Glutamatergic neuron (in vitro differentiated cells): ENCODE data around the gene SIRT7. TPM values are rescaled to one million over a fixed set of nuclear protein-coding genes. Genes with fewer than 3 reads are reported as not detected.

Source experiments
- DNase-seq: peaks from one replicate; pipeline ENCODE4 v3.0.0; 2022
- H3K27ac Mint-ChIP-seq: one replicate; pipeline ENCODE4 v1.8.0; 2020; ENCODE audit warnings: mild to moderate bottlenecking, mixed read lengths, inconsistent platforms; ENCODE audit not compliant: unreplicated experiment
- H3K27me3 Mint-ChIP-seq: one replicate; pipeline ENCODE4 v1.8.0; 2020; ENCODE audit warnings: mild to moderate bottlenecking, moderate library complexity, mixed read lengths, inconsistent platforms; ENCODE audit not compliant: unreplicated experiment
- H3K36me3 Mint-ChIP-seq: one replicate; pipeline ENCODE4 v1.8.0; 2020; ENCODE audit warnings: mild to moderate bottlenecking, mixed read lengths, inconsistent platforms; ENCODE audit not compliant: unreplicated experiment
- H3K4me1 Mint-ChIP-seq: one replicate; pipeline ENCODE4 v1.8.0; 2020; ENCODE audit warnings: mild to moderate bottlenecking, low read depth, mixed read lengths, inconsistent platforms; ENCODE audit not compliant: unreplicated experiment
- H3K4me3 Mint-ChIP-seq: one replicate; pipeline ENCODE4 v1.8.0; 2020; ENCODE audit warnings: mild to moderate bottlenecking, mixed read lengths, inconsistent platforms; ENCODE audit not compliant: unreplicated experiment
- H3K9me3 Mint-ChIP-seq: one replicate; pipeline ENCODE4 v1.8.0; 2020; ENCODE audit warnings: mild to moderate bottlenecking, moderate library complexity, mixed read lengths, inconsistent platforms; ENCODE audit not compliant: unreplicated experiment
- CTCF ChIP-seq: fragments of 200-600 bp; sonication (generic); IDR thresholded peaks from one replicate; pipeline ENCODE4 v1.5.0; 2021; ENCODE audit not compliant: partially characterized antibody, unreplicated experiment
- total RNA-seq: library from RNA; stranded (reverse); fragmentation: NEBNext Ultra II Directional; extraction: Animal tissue kit (Norgen Biotek cat#: 25700); gene quantifications from one replicate; pipeline ENCODE4 v1.2.1, GENCODE V29; 2021; ENCODE audit not compliant: unreplicated experiment

Gene SIRT7
- total RNA-seq, 1 donor from 2014 or later: 38.7 TPM

GRCh38 chr17:81888988-81889595 is 28.9 kb downstream of the SIRT7 start:
- no peaks in the 10 kb centered on the region for H3K4me1 Mint-ChIP-seq
- no peaks in the 10 kb centered on the region for H3K36me3 Mint-ChIP-seq
- no peak overlapping the region for H3K27ac Mint-ChIP-seq
- peaks cover 2% of the 10 kb centered on the region for H3K9me3 Mint-ChIP-seq
- no peak overlapping the region for H3K4me3 Mint-ChIP-seq
- no peak for DNase-seq
- peaks cover 7% of the 10 kb centered on the region for H3K27me3 Mint-ChIP-seq
- TF ChIP-seq CTCF: no peak

GRCh38 chr17:81888105-81888987 is 29.6 kb downstream of the SIRT7 start:
- H3K9me3 Mint-ChIP-seq: peaks cover 2% of the 10 kb centered on the region
- H3K27me3 Mint-ChIP-seq: peaks cover 7% of the 10 kb centered on the region
- no peak for DNase-seq
- H3K27ac Mint-ChIP-seq: no peak overlapping the region
- peak overlapping the region; percentile 15 for H3K4me3 Mint-ChIP-seq
- no peak for TF ChIP-seq CTCF
- H3K4me1 Mint-ChIP-seq: no peaks in the 10 kb centered on the region
- H3K36me3 Mint-ChIP-seq: no peaks in the 10 kb centered on the region

DNA sequence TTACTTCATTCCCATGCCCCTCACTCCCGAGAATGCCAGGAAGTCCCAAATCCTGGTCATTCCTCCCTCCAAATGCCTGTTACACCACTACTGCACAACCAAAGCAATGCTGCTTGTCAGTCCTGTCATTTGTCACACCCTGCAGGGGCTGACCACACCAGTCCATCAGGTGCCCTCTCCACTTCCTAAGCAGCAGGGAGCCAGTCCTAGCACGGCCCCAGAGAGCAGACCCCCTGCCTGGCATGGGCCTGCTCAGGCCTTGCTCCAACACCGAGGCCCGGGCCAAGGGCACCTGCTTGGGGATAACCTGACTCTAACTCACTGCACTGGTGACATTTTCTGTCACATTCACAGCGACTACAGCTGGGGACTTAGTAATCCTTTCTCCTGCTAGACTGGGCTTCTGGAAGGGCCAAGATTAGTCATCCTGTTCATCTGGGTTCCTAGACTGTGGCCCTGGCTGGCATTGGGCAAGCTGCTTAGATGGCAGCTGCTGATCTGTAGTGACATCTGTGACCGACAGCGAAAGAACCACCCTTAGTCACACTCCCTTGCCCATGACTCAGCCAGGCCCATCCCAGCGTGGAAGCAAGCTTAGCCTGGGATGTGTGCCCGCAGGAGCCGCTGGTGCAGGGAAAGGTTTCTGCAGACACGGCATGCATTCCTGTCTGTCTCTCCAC is 32.0 kb downstream of the SIRT7 start:
- Mint-ChIP-seq H3K4me3 (no peak overlapping the region), H3K4me1 (no peaks in the 10 kb centered on the region), H3K27me3 (peaks cover 7% of the 10 kb centered on the region), H3K27ac (peak overlapping the region; percentile 8), H3K9me3 (peaks cover 2% of the 10 kb centered on the region), H3K36me3 (no peaks in the 10 kb centered on the region)
- DNase-seq: no peak
- TF ChIP-seq CTCF: no peak

- Mint-ChIP-seq H3K4me3 (no peak overlapping the region), H3K4me1 (no peaks in the 10 kb centered on the region), H3K9me3 (peaks cover 2% of the 10 kb centered on the region), H3K36me3 (no peaks in the 10 kb centered on the region), H3K27me3 (peaks cover 7% of the 10 kb centered on the region), H3K27ac (peak overlapping the region; percentile 8)
- DNase-seq: no peak
- no peak for TF ChIP-seq CTCF
Observed at GRCh38 chr17:81885454-81885853, 32.5 kb downstream of the SIRT7 start.

DNA sequence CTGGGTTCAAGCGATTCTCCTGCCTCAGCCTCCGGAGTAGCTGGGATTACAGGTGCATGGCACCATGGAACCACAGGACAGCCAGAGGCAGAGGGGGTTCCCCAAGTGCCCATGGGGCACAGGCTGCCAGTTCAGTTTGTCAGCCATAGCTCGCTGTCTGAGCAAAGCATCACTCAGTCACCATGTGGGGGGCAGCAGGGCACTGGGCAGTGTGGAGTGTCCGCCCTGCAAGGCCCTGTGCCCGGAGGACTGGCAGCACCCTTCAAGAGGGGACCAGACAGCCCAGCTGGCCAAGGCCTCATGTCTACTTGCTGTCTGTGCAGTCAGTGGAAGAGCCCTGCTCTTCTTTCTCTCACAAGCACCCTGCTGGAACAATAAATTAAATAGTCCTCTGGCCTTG is 33.0 kb downstream of the SIRT7 start:
- no peak for DNase-seq
- Mint-ChIP-seq H3K9me3 (peaks cover 2% of the 10 kb centered on the region), H3K4me1 (no peaks in the 10 kb centered on the region), H3K4me3 (no peak overlapping the region), H3K36me3 (no peaks in the 10 kb centered on the region), H3K27ac (no peak overlapping the region), H3K27me3 (peaks cover 5% of the 10 kb centered on the region)
- no peak for TF ChIP-seq CTCF
